Measurements from ENCODE around the gene MFNG. TPM values are rescaled to one million over a fixed set of nuclear protein-coding genes. Genes with fewer than 3 reads are reported as not detected.
A peak's percentile ranks its signal among the peaks of the same experiment; 100 is the strongest.

The MFNG gene
- total RNA-seq, 2 donors from 2014 or later = 3.0 to 7.3 TPM

DNA sequence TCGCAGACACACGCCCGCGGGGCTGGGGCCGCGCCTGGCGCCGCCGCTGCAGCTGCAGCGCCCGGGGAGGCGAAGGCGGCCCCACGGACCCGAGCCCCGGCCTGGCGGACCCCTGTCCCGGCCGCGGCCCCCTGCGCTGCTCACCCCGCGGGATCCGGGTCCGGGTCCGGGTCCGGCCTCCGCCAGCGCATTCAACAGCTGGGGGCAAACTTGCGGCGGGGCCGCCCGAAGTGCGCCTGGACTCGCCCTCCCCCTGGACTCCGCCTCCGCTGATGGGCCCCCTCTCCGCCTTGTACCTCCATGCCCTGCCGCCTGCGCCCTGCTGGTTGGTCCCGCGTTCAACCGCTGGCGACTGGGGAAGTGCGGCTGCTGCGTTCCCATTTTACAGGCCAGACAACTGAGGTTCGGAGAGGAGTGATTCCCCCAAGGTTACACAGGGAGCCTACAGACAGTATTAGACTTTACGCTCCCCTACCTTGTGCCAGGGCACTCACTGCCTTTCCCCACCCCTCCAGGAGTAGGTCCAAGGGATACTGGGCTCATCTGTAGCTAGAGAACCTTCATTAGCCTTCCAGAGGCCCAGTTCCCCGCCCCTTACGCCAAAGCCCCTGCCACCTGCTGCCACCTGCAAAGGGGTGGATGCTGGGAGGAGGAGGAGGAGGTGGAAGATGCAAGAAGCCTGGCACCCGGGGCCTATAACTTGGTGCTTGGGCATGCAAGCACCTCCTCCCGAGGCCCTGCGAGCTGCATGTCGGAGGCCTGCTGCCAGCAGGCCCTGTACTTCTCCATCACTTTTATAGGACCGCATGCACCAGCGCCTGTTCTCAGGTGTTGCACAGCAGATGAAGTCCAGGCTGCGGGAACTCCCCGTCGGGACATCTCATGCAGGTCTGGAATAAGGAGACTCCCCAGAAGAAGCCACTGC lies 58.2 kb downstream of the MFNG start:
- 17 to 50% methylated on average over 12 to 55 of the region's 59 CpGs for whole genome bisulfite sequencing, 2 donors
- ATAC-seq (no peak), DNase-seq (no peak)
- Histone ChIP-seq H3K36me3 (replicated peaks in 1 of 2; ENCODE audit: insufficient read depth in 1 of 2, low read depth in 2 of 2) (no peaks in the 10 kb centered on the region), H3K9me3 (no peaks in the 10 kb centered on the region), H3K4me1 (peaks cover 22% of the 10 kb centered on the region), H3K27me3 (peaks cover 0 to 27% of the 10 kb centered on the region in 2 donors), H3K27ac (no peak overlapping the region), H3K4me3 (no peak overlapping the region)
- intact Hi-C loops (cut with DNase I) = no loop called here
- TF ChIP-seq, protein P1, sequence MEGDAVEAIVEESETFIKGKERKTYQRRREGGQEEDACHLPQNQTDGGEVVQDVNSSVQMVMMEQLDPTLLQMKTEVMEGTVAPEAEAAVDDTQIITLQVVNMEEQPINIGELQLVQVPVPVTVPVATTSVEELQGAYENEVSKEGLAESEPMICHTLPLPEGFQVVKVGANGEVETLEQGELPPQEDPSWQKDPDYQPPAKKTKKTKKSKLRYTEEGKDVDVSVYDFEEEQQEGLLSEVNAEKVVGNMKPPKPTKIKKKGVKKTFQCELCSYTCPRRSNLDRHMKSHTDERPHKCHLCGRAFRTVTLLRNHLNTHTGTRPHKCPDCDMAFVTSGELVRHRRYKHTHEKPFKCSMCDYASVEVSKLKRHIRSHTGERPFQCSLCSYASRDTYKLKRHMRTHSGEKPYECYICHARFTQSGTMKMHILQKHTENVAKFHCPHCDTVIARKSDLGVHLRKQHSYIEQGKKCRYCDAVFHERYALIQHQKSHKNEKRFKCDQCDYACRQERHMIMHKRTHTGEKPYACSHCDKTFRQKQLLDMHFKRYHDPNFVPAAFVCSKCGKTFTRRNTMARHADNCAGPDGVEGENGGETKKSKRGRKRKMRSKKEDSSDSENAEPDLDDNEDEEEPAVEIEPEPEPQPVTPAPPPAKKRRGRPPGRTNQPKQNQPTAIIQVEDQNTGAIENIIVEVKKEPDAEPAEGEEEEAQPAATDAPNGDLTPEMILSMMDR (IDR thresholded peaks at IDR 0.05) = no peak
- no peak for TF ChIP-seq POLR2A (IDR thresholded peaks at IDR 0.05)

DNA sequence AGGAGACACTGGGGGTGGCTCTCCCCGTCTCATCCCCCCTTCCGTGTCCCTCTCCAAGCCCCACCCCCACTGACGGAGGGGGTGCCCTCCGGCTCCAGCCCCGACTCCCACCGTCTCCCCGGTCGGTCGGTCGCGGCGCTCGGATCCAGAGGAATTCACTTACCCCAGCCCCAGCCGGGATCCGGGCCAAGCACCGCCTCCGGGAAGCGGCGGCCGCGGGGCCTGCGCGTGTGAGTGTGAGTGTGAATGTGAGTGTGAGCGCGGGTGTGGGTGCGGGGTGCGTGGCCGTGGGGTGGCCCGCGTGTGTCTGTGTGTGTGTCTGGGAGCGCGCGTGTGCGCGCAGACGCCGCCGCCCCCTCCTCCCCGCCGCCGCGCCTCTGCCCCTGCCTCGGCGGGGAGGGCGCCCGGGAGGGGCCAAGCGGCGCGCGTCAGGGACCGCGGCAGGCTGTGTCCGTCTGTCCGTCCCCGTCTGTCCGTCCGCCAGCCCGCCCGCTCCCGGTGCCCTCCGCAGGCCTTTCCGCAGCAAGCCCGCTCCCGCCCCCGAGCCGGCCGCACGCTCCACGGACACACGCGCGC lies 59.0 kb downstream of the MFNG start, which contains the start of gene ELFN2:
Gene ELFN2, minus strand, starts transcription at position 345 of the 576 bp plus-strand sequence. CDS start 51,945 bp downstream, outside the sequence.
- no peaks in the 10 kb centered on the region for H3K36me3 ChIP-seq (replicated peaks in 1 of 2; ENCODE audit: insufficient read depth in 1 of 2, low read depth in 2 of 2)
- peaks cover 22% of the 10 kb centered on the region for H3K4me1 ChIP-seq
- H3K27ac ChIP-seq = no peak within 1 kb of the TSS
- TF ChIP-seq, protein P1 (IDR thresholded peaks at IDR 0.05) = no peak
- no peak for TF ChIP-seq POLR2A (IDR thresholded peaks at IDR 0.05)
- 0% methylated on average over 12 of the region's 72 CpGs; no CpG with 5 or more reads in 1 of the 2 donors for WGBS, 2 donors
- intact Hi-C loops (cut with DNase I) = no loop called here
- no peak within 1 kb of the TSS for H3K4me3 ChIP-seq
- no peaks in the 10 kb centered on the region for H3K9me3 ChIP-seq
- H3K27me3 ChIP-seq = peaks cover 0 to 27% of the 10 kb centered on the region in 2 donors
- ATAC-seq (no peak), DNase-seq (peak in 3 of 4 donors; percentile 37 to 41 (median 38))

DNA sequence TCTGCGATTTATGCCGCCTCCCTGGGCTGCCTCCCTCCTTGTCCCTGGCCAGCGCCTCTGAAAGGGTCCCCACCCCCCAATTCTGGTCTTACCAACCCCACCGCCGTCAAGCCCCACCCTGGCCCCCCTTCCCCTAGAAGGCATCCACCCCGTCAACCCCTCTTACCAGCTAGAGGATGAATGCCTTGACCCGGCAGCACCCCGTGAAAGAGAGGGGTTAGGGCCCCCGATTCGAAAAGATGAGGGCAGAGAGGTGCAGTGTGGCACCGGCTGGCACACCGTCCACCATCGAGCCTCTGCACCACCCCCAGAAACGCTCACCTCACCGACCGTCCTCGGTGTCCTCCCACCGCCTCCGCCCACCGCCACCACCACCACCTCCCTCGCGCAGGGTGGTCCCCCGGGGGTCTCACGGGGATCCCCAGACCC lies 59.5 kb downstream of the MFNG start:
- intact Hi-C loops (cut with DNase I) = no loop called here
- H3K4me3 ChIP-seq = no peak overlapping the region
- ATAC-seq (no peak), DNase-seq (no peak)
- no peaks in the 10 kb centered on the region for H3K36me3 ChIP-seq (replicated peaks in 1 of 2; ENCODE audit: insufficient read depth in 1 of 2, low read depth in 2 of 2)
- 3% methylated on average over 5 to 23 of the region's 24 CpGs for WGBS, 2 donors
- peaks cover 22% of the 10 kb centered on the region for H3K4me1 ChIP-seq
- no peak overlapping the region for H3K27ac ChIP-seq
- H3K27me3 ChIP-seq = peaks cover 0 to 27% of the 10 kb centered on the region in 2 donors
- H3K9me3 ChIP-seq = no peaks in the 10 kb centered on the region
- TF ChIP-seq, protein P1 (IDR thresholded peaks at IDR 0.05) = no peak
- TF ChIP-seq POLR2A (IDR thresholded peaks at IDR 0.05) = no peak

DNA sequence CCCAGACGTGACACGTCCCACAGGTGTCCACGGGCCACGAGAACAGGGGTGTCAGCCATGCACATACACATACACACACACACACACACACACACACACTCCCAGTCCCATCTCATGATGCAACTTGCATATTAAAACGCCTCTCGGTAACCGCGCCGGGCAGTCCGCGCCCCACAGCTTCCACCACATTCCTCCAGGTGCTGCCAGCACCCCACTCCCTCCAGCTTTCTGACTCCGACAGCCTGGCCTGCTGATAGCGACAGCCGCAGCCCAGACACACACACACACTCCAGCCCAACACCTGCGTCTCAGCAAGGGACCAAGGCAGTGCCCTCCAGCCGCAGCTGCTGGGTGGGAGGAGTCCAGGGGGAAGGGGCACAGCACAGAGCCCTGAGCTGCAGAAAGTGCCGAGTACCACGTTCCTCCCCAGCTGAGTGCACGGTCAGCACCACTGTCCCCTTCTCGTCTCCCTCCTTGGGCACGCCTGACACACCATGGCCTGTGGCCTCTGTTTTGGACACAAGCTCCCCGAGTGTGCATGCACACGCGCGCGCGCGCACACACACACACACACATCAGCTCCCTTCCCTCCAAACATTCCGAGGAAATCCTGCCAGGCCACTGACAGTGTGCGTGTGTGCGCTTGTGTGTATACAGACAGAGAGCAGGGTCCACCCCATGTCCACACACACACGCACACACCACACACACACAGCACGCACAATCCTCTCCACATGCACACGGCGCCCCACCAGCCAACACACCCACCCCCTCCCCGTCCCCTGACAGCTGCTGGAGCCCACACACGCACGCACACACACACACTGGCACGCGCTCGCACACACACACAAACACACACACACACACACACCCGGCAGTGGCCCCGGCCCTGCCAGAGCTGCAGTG lies 60.1 kb downstream of the MFNG start:
- peak; percentile 20 for ATAC-seq
- WGBS, 2 donors = 12 to 22% methylated on average over 13 to 43 of the region's 43 CpGs
- intact Hi-C loops (cut with DNase I) = no loop called here
- peak in 1 of 4 donors; percentile 26 for DNase-seq
- no peaks in the 10 kb centered on the region for H3K9me3 ChIP-seq
- H3K36me3 ChIP-seq (replicated peaks in 1 of 2; ENCODE audit: insufficient read depth in 1 of 2, low read depth in 2 of 2) = no peaks in the 10 kb centered on the region
- peaks cover 22% of the 10 kb centered on the region for H3K4me1 ChIP-seq
- peaks cover 0 to 27% of the 10 kb centered on the region in 2 donors for H3K27me3 ChIP-seq
- TF ChIP-seq, protein P1 (IDR thresholded peaks at IDR 0.05) = no peak
- TF ChIP-seq POLR2A (IDR thresholded peaks at IDR 0.05) = no peak
- H3K4me3 ChIP-seq = no peak overlapping the region
- no peak overlapping the region for H3K27ac ChIP-seq
